Central memory CD4-positive, alpha-beta T cell (primary cell): ENCODE results near the gene DISC1.
"Not testable (repeated sequence)": the region's sequence is repeated elsewhere in the genome, so short reads cannot be mapped to it uniquely, and the experiment has no call there.

ENCODE experiments used
- DNase-seq: peaks from one replicate; pipeline ENCODE4 v3.0.0; 2022

The DISC1 gene

DNA sequence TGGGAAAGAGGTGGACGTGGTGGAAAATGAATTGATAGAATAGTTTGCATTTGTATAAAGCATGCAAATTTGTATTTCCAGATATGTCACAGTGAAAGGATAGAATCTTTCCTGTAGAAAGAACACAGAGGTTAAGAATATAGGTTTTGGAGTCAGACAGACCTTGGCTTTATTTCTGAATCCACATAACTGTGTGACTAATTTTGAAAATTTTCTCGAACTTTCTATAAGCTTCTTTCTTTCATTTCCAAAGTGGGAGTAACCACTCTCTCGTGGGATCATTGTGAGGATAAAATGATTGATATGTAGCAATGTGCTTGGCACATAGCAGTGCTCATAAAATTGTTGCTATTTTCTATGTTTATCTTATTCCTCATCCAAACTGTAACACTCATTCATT, 108.8 kb downstream of the DISC1 start:
- DNase-seq = no peak

DNA sequence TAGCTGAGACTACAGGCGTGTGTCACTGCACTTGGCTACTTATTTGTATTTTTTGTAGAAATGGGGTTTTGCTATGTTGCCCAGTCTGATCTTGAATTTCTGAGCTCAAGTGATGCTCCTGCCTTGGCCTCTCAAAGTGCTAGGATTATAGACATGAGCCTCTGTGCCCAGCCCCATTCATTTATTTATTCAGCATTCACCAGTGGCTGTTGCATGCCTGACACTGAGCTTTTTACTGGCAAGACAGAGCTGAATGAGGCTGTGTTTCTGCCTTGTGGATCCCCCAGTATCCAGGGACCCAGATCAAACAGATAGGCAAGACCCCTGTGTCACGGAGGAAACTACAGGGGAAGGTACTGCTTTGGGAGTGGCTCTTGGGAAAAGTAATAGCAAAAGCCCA, 109.4 kb downstream of the DISC1 start:
- no peak for DNase-seq

DNA sequence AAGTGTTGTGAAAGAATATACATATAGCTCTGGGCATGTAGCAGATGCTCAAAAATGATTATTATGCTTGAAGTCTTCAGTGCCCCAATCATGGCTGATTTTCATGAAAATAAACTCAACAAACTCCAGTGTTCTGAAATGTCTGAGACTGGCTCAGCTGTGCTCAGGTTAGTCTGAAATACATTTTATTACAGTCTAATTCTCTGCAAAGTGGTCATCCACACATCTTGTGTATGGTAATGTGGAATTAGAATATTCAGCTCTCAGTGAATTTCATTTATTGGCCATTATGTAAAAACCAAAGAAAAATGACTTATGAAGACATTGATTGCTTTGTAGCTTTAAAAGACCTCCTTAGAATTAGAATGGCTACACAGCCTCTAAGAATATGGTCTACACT, 109.9 kb downstream of the DISC1 start:
- DNase-seq = no peak

DNA sequence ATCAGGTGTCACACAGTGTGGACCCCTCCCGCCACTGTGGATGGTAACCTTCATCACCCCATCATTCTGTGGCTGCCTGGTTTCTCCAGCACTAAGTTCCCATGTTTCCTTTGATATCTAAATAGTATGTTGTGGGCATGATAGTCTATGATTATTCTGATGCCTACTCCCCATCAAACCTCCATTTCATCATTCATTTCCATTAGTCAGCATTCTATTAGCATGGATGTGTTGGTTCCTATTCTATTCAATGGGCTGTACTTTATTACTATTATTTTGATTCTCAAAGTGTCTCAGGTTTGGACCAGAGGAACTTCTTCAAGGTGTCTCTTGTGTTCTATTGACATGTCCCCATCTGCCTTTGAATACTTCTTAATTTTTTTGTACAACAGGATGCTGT, 112.0 kb downstream of the DISC1 start:
- no peak for DNase-seq

DNA sequence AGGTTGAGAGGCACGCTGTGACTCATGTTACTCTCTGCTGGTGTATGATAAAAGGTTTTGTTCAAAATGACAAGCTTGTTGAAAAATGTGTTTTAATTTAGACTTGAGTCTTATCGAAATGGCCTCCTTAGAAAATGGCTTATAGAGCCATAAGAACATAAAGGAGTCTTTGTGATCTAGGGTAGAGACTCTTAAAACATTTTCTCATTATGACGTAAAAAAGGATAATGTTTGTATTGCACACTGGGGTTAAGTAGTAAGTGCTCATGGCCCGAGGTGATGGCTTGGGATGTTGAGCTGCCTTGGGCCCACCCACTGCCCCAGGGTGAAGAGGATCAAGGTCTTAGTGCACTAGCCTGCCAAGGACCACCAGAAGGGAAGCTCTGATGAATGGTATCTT, 117.4 kb downstream of the DISC1 start:
- no peak for DNase-seq

DNA sequence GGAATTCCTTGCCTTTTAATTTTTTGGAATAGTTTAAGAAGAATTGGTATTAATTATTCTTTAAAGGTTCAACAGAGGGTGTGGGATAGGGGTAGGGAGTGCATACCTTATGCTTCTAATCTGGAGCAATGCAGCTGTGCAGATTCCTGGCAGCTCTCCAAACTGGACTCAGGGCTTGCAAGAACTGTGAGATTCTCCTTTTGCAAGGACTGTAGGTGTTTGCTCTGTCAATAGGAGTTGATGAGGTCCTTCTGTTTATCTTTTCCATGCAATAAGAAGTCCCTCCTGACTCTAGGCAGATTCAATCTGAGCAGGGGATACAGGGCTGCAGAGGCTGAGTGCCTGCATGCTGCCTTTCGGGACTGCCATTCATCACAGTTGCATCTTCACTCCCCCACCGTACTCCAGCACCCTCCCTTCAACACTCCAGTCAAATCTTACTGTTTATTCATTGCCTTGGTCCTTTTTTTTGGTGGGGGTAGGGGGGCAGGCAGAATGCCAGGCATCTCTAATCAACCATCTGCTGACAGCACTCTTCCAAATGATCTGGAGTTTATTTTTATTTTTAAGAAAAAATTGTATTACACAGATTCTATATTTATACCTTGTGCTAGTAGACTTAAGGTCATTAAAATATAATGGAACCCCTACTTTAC, 122.3 kb downstream of the DISC1 start:
- no peak for DNase-seq

DNA sequence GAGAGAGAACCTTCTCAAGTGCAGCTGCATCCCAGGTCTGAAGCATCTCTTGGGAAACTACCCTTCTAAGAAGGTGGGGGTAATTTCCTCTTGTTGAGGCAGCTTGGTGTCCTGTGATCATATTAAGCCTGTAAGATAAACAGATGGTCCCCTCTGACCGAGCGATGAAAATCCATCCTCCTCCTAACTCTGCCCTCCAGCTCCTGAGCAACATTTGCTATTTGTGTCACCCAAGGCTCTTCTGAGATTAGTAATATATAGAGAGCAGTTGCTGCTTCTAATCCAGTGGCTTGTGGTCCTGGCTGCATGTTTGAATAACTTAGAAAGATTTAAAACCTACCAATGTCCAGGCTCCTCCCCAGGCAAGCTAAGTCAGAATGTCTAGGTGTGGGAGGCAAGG, 123.7 kb downstream of the DISC1 start:
- DNase-seq = no peak

DNA sequence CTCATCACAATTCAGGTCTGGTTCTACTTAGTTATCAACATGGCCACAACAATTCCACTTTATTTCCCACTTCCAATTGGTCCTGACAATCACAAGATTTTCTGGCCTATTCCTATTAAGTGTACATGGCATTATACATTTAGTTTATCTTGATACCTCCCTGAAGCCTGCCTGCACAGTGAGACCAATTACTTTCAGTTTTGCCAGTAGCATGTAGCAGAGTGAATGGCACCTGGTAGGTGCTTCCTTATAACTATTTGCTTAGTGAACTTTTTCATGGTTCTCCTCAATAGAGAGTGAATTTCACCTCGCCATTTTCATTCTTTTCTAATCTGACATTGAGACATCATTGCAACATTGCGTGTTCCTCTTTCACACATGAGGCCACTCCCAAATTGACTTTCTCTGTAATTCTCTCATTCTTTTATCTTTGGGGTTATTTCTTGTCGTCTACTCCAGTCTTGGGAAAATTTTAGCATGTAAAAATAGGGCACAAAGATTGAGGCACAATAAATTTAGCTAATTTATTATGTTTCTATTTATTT, 124.3 kb downstream of the DISC1 start:
- DNase-seq = no peak

DNA sequence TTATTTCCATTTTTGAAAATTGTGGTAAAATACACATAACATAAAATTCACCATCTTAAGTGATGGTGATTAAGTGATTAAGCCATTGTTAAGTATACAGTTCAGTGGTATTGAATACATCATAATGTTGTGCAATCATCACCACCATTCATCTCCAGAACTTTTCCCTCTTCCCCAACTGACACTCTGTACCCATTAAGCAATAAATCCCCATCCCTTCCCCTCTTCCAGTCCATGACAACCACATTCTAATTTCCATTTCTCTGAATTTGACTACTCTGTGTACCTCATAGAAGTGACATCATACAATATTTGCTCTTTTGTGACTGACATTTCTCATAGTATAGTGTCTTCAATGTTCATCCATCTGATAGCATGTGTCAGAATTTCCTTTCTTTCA, 124.8 kb downstream of the DISC1 start:
- DNase-seq = no peak

DNA sequence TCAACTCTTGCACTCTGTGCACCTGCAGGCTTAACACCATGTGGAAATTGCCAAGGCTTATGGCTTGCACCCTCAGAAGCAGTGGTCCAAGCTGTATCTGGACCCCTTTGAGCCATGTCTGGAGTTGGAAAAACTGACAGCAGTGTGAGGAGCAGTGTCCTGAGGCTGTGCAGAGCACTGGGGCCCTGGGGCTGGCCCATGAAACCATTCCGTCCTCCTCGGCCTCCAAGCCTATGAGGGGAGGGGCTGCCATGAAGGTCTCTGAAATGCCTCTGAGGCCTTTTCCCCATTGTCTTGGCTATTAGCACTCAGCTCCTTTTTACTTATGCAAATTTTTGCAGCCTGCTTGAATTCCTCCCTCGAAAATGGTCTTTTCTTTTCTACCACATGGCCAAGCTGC, 126.7 kb downstream of the DISC1 start:
- no peak for DNase-seq

DNA sequence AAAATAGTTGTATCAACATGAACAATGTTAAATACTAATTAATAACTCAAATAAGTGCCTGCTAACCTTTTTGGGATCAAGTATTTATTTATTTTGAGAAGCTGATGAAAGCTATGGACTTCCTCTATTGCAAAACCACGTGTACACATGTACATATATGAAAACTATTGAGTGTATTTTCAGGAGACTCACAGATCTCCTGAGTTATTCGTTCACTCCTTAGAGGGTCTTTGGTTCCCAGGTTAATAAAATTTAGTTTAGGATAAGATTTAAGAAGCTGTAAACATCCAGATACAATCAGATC, 130.5 kb downstream of the DISC1 start:
- no peak for DNase-seq

DNA sequence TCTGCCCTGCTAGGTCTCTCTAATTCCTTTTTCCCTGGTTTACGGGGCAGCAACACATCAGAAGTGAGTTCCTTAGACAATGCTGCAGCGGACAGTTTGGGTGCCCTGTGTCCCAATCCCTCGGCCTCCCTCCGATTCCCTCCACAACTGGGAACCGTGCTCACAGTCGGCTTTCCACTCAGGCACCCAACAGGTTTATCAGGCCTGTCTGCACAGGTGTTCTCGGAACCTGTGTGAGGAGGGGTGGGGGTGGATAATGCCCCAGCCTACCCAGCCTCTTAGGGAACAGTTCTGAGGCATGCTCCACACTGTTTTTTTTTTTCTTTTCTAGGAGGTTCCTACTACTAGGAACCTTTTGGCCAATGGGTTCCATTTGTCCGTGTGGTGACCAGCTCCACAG, 131.2 kb downstream of the DISC1 start:
- no peak for DNase-seq

DNA sequence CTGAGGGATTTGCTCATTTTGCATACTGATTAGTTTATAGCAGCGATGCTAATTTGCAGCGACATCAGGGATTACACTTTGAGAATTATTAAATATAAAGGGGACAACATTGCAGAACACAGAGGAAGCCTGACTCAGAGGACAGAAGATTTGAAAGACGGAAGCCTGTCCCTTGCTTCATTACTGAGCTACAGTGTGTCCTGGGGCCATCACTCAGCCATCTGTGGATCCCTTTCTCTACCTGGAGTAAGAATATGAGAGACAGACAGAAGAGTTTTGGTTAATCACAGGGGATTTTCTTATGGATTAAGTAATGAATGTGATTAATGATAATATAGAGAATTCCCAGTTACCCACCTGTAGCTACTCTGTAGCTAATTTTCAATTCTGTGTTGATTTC, 134.7 kb downstream of the DISC1 start:
- DNase-seq = no peak

DNA sequence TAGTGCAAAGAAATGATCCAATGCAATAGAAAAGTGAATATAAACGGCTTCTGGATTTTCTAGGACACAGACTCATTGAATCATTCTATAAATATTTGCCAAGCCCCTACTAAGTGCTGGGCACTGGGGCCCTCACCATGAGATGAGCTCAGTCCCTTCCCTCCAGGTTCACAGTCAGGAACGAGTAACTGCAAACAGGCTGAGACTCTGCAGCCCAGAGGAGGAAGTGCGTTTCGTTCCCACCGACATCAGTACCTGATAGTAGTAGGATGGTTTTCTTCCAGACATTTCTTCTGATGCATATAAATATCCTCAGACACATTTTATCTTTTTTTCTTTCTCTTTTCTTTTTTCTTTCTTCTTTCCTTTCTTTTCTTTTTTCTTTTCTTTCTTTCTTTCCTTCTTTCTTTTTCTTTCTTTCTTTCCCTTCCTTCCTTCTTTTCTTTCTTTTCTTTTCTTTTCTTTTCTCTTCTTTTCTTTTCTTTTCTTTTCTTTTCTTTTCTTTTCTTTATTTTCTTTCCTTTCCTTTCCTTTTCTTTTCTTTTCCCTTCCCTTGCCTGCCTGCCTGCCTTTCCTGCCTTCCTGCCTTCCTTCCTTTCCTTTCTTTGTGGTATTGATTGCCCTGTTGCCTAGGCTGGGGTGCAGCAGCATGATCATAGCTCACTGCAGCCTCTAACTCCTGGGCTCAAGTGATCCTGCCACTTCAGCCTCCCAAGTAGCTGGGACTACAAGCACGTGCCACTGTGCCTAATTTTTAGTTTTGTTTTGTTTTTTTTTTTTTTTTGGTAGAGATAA, 135.4 kb downstream of the DISC1 start:
- DNase-seq = no peak

DNA sequence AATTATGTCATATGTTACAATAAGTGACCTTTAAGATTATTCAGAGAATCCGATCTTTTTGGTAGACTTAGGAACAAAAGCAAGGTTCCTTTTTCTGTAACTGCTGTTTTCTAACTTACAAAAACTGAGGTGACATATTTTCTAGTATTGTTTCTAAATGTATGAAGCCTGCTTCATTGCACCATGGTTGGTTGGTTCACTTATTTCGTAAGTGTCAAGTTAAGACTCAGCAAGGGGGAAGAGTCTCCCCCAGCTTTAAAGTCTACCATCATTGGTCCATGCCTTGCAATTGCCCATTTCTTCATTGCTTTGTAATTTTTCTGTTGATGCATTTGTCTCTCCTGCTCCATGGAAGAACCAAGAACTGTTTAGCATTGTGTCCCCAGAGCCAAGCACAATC, 136.9 kb downstream of the DISC1 start:
- no peak for DNase-seq

DNA sequence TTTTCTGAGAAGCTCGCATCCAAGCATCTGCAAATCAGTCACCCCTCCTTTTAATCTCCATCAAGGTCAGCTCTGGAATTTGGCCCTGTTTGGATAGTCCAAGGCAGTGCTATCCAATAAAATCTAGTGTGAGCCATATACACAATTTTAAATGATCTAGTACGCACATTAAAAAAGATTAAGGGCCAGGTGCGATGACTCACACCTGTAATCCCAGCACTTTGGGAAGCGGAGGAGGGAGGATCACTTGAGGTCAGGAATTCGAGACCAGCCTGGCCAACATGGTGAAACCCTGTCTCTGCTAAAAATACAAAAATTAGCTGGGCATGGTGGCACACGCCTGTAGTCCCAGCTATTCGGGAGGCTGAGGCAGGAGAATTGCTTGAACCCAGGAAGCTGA, 139.2 kb downstream of the DISC1 start:
- DNase-seq = not testable (repeated sequence)

DNA sequence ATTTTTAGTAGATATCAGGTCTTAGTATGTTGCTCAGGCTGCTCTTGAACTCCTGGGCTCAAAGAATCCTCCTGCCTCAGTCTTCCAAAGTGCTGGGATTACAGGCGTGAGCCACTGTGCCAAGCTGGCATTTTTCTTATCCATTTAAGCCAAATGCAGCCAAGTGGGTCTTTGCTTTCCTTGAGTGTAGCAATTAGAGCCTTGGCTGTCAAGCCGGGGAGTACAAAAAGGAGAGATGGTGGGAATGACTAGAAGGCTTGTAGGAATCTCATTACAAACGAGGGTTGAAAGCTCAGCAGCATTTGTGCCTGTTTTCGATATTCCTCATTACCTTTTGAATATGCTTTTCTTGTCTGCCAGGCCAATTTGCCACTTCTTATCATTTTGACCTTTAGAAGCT, 140.9 kb downstream of the DISC1 start:
- DNase-seq = no peak

DNA sequence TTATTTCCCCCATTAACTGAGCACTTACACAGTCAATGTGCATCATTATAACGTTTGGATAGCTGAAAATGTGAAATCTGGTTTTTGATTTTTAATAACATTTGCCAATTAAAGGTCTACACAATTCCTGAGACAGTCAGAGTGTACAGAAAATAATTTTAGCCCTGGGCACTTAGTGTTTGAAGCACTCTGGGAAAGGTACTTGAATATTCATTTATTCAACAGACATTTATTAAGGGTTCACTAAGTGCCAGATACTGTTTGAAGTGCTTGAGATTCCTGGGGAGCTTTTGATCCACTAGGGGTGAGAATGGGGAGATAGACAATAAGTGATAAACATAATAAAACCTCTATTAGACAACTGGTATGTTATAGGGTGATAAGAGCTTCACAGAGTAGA, 141.8 kb downstream of the DISC1 start:
- no peak for DNase-seq

DNA sequence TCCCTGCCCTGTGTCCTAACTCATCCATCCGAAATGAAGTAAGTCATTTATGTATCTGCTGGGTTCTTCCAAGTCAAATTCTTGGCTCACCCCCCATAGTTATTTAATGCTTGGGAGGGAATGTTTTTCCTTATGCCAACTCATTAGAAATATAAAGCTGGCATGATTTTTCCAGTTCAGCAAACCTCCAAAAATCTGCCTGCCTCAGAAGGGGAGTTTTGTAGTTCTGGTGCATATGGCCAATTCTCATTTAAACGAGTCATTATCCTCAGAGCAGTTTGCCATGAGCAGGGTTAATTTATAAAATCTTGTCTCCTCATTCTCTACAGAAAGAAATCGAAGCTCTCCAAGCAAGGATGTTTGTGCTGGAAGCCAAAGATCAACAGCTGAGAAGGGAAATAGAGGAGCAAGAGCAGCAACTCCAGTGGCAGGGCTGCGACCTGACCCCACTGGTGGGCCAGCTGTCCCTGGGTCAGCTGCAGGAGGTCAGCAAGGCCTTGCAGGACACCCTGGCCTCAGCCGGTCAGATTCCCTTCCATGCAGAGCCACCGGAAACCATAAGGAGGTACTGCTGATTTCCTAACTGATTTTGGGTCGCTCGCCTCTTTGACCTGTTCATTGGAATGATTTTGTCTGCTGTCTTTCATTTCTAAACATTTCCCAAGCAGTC, 144.1 kb downstream of the DISC1 start:
- DNase-seq = no peak

DNA sequence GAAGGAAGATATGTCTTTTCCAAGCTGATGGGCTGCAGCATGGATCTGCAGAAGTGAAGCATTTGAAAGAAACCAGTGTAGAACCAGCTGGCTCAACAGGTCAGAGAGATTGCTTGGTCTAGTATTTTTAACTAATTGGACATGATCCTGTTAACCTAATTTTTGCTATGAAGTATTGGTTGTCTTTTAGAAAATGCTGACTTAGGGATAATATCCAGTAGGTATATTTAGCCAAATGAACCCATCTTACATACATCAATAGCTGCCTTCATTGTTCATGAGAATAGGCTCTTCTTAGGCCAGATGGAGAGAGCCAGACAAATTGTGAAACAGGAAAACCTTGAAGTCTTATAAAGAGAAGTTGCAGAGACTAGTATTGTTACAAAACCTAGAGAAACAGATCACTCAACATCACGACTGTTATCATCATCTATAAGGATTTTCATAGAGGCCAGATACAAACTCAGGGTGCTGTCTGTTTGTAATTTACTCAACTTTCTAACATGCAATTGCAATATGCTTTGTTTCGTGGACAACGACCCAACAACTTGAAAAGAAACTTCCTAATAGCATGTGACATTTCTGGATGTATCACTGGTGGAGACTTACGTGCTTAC, 148.2 kb downstream of the DISC1 start:
- DNase-seq = no peak

DNA sequence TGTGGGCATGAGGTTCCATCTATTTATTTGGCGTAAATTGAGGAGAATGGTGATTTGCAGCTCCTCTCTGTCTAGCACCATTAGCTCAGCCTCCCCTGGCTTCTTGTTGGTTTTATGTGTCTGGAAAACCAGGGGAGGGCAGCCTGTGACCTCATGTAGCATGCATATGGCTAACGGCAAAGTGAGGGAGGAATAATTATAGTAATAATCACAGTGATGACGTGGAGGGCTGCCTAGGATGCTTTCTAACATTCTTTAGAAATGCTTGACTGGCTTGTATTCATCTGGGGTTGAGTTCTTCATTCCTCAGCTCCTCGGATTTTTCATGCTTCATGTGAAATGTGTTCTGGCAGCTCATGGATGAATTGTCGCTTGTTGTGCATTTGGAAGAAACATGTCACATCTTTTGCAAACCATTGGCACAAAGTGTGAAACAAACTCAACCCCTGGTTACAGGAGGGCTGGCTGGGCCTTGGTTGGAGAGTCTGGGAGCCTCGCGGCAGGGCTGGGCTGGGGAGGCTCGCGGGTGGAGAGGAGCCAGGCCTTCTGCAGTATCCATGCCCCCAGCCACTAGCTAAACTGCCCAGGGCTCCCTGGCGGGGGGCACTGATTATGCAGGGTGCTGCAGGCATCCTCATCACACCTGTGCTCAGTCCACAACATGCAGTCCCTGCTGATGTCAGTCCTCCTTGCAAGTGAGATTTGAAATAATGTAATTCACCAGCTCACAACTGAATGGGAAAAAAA, 149.6 kb downstream of the DISC1 start:
- DNase-seq = no peak

DNA sequence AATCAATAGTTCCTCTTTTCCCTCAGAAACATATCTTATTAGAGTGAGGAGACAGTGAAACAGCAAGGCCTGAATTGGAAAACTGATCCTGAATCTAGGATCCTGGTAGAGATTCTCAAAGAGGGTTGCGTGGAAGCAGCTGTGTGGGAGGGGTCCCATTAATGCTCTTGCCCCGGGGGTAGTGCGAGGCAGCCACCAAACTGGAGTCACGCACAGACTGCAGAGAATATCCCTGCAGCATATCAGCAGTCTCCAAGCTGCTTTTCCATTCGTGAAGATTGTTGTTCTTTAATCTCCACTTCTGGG, 150.1 kb downstream of the DISC1 start:
- DNase-seq = no peak
